ENCODE data around the gene PDZRN3.

The PDZRN3 gene

GRCh38 chr3:73452729-73453128, 172.0 kb downstream of the PDZRN3 start:
- TF ChIP-seq FOXP2 (optimal IDR thresholded peaks at IDR 0.05; ENCODE audit: borderline replicate concordance, extremely low read depth, extremely low read length, insufficient read depth) = no peak
- TF ChIP-seq SIN3A (IDR thresholded peaks at IDR 0.05; ENCODE audit: borderline replicate concordance, insufficient read depth, low read length) = no peak
- TF ChIP-seq POLR2AphosphoS5 (IDR thresholded peaks at IDR 0.05; ENCODE audit: low read depth, low read length) = no peak
- TF ChIP-seq TAF1 (IDR thresholded peaks at IDR 0.05; ENCODE audit: borderline replicate concordance, insufficient read depth, low read length) = no peak
- TF ChIP-seq REST (IDR thresholded peaks at IDR 0.05; ENCODE audit: insufficient read depth in 1 of 2, low read depth in 2 of 2, low read length in 2 of 2) = no peak

GRCh38 chr3:73451301-73451944, 173.3 kb downstream of the PDZRN3 start:
- no peak for TF ChIP-seq TAF1 (IDR thresholded peaks at IDR 0.05; ENCODE audit: borderline replicate concordance, insufficient read depth, low read length)
- TF ChIP-seq FOXP2 (optimal IDR thresholded peaks at IDR 0.05; ENCODE audit: borderline replicate concordance, extremely low read depth, extremely low read length, insufficient read depth) = no peak
- TF ChIP-seq REST (IDR thresholded peaks at IDR 0.05; ENCODE audit: insufficient read depth in 1 of 2, low read depth in 2 of 2, low read length in 2 of 2) = no peak
- TF ChIP-seq POLR2AphosphoS5 (IDR thresholded peaks at IDR 0.05; ENCODE audit: low read depth, low read length) = no peak
- no peak for TF ChIP-seq SIN3A (IDR thresholded peaks at IDR 0.05; ENCODE audit: borderline replicate concordance, insufficient read depth, low read length)

GRCh38 chr3:73449774-73450173, 175.0 kb downstream of the PDZRN3 start:
- TF ChIP-seq POLR2AphosphoS5 (IDR thresholded peaks at IDR 0.05; ENCODE audit: low read depth, low read length) (no peak), FOXP2 (optimal IDR thresholded peaks at IDR 0.05; ENCODE audit: borderline replicate concordance, extremely low read depth, extremely low read length, insufficient read depth) (no peak), TAF1 (IDR thresholded peaks at IDR 0.05; ENCODE audit: borderline replicate concordance, insufficient read depth, low read length) (no peak), SIN3A (IDR thresholded peaks at IDR 0.05; ENCODE audit: borderline replicate concordance, insufficient read depth, low read length) (no peak), REST (IDR thresholded peaks at IDR 0.05; ENCODE audit: insufficient read depth in 1 of 2, low read depth in 2 of 2, low read length in 2 of 2) (no peak)

GRCh38 chr3:73448761-73449301, 175.9 kb downstream of the PDZRN3 start:
- TF ChIP-seq TAF1 (IDR thresholded peaks at IDR 0.05; ENCODE audit: borderline replicate concordance, insufficient read depth, low read length) = no peak
- no peak for TF ChIP-seq FOXP2 (optimal IDR thresholded peaks at IDR 0.05; ENCODE audit: borderline replicate concordance, extremely low read depth, extremely low read length, insufficient read depth)
- no peak for TF ChIP-seq POLR2AphosphoS5 (IDR thresholded peaks at IDR 0.05; ENCODE audit: low read depth, low read length)
- TF ChIP-seq REST (IDR thresholded peaks at IDR 0.05; ENCODE audit: insufficient read depth in 1 of 2, low read depth in 2 of 2, low read length in 2 of 2) = no peak
- TF ChIP-seq SIN3A (IDR thresholded peaks at IDR 0.05; ENCODE audit: borderline replicate concordance, insufficient read depth, low read length) = no peak
